Measurements from ENCODE around the gene JUNB. TPM values are rescaled to one million over a fixed set of nuclear protein-coding genes. Genes with fewer than 3 reads are reported as not detected.

Gene JUNB
- total and polyA plus RNA-seq, 5 donors from 2014 or later, result 582 to 2,802 (median 812) TPM

GRCh38 chr19:12838182-12838885 is 47.0 kb downstream of the JUNB start, which contains the start of gene MAST1:
MAST1 (plus strand) TSS chr19:12838515; CDS start chr19:12838573, 58 bp downstream.
- Histone ChIP-seq H3K9me3 (ENCODE audit: control insufficient read depth in 2 of 2, low read length in 2 of 2) (no peaks in the 10 kb centered on the region), H3K27ac (ENCODE audit: insufficient read depth, low read length, poor library complexity, severe bottlenecking) (no peak within 1 kb of the TSS), H3K4me1 (ENCODE audit: control insufficient read depth, insufficient read depth, low read length, poor library complexity, severe bottlenecking) (peaks cover 41% of the 10 kb centered on the region), H3K27me3 (ENCODE audit: control insufficient read depth, insufficient read depth, low read length) (peaks cover 39% of the 10 kb centered on the region), H3K36me3 (ENCODE audit: control insufficient read depth, insufficient read depth, low read length) (no peaks in the 10 kb centered on the region), H3K4me3 (ENCODE audit: low read depth, low read length) (no peak within 1 kb of the TSS)
- ATAC-seq (ENCODE audit: low read depth in 2 of 2) (peak; percentile 59 to 69), DNase-seq (peak; percentile 33 to 59 (median 46))
- H3K27ac Mint-ChIP-seq, result peak within 1 kb of the TSS in 1 of 3 donors; percentile 69
- no peaks in the 10 kb centered on the region for H3K36me3 Mint-ChIP-seq
- H3K4me3 Mint-ChIP-seq, result peak within 1 kb of the TSS; percentile 67 to 78 (median 70)
- peaks cover 0 to 54% (median 25%) of the 10 kb centered on the region in 4 donors for H3K4me1 Mint-ChIP-seq
- H3K27me3 Mint-ChIP-seq, result peaks cover 81% of the 10 kb centered on the region
- peaks cover 0 to 9% (median 0%) of the 10 kb centered on the region in 7 donors for H3K9me3 Mint-ChIP-seq

- no peaks in the 10 kb centered on the region for H3K36me3 ChIP-seq (ENCODE audit: control insufficient read depth, insufficient read depth, low read length)
- no peaks in the 10 kb centered on the region for H3K9me3 ChIP-seq (ENCODE audit: control insufficient read depth in 2 of 2, low read length in 2 of 2)
- Mint-ChIP-seq H3K27me3 (peaks cover 86% of the 10 kb centered on the region), H3K36me3 (no peaks in the 10 kb centered on the region), H3K4me1 (peaks cover 0 to 53% (median 24%) of the 10 kb centered on the region in 4 donors), H3K4me3 (peak overlapping the region; percentile 44 to 73 (median 67)), H3K9me3 (peaks cover 0 to 9% (median 0%) of the 10 kb centered on the region in 7 donors), H3K27ac (no peak overlapping the region)
- H3K4me3 ChIP-seq (ENCODE audit: low read depth, low read length), result no peak overlapping the region
- ATAC-seq (ENCODE audit: low read depth in 2 of 2), result peak; percentile 44 to 47
- peaks cover 35% of the 10 kb centered on the region for H3K4me1 ChIP-seq (ENCODE audit: control insufficient read depth, insufficient read depth, low read length, poor library complexity, severe bottlenecking)
- DNase-seq, result peak in 2 of 3 donors; percentile 38 to 63
- H3K27ac ChIP-seq (ENCODE audit: insufficient read depth, low read length, poor library complexity, severe bottlenecking), result no peak overlapping the region
- H3K27me3 ChIP-seq (ENCODE audit: control insufficient read depth, insufficient read depth, low read length), result peaks cover 38% of the 10 kb centered on the region
These were observed 47.8 kb downstream of the JUNB start for GRCh38 chr19:12838886-12839756.

- Mint-ChIP-seq H3K4me1 (peaks cover 0 to 45% (median 22%) of the 10 kb centered on the region in 4 donors), H3K9me3 (peaks cover 0 to 9% (median 0%) of the 10 kb centered on the region in 7 donors), H3K36me3 (no peaks in the 10 kb centered on the region), H3K4me3 (peak overlapping the region in 2 of 4 donors; percentile 29 to 35), H3K27me3 (peaks cover 84% of the 10 kb centered on the region), H3K27ac (no peak overlapping the region)
- Histone ChIP-seq H3K27ac (ENCODE audit: insufficient read depth, low read length, poor library complexity, severe bottlenecking) (no peak overlapping the region), H3K36me3 (ENCODE audit: control insufficient read depth, insufficient read depth, low read length) (no peaks in the 10 kb centered on the region), H3K4me1 (ENCODE audit: control insufficient read depth, insufficient read depth, low read length, poor library complexity, severe bottlenecking) (peaks cover 30% of the 10 kb centered on the region), H3K4me3 (ENCODE audit: low read depth, low read length) (no peak overlapping the region), H3K9me3 (ENCODE audit: control insufficient read depth in 2 of 2, low read length in 2 of 2) (no peaks in the 10 kb centered on the region), H3K27me3 (ENCODE audit: control insufficient read depth, insufficient read depth, low read length) (peaks cover 30% of the 10 kb centered on the region)
- ATAC-seq (ENCODE audit: low read depth in 2 of 2) (no peak), DNase-seq (peak in 2 of 3 donors; percentile 18 to 48)
These were observed 49.1 kb downstream of the JUNB start for GRCh38 chr19:12840091-12841079.

GRCh38 chr19:12841094-12841493 is 49.8 kb downstream of the JUNB start:
- no peak overlapping the region for H3K4me3 ChIP-seq (ENCODE audit: low read depth, low read length)
- H3K27me3 ChIP-seq (ENCODE audit: control insufficient read depth, insufficient read depth, low read length), result peaks cover 30% of the 10 kb centered on the region
- H3K36me3 Mint-ChIP-seq, result no peaks in the 10 kb centered on the region
- no peak overlapping the region for H3K27ac Mint-ChIP-seq
- peak overlapping the region in 2 of 4 donors; percentile 32 to 56 for H3K4me3 Mint-ChIP-seq
- no peaks in the 10 kb centered on the region for H3K9me3 ChIP-seq (ENCODE audit: control insufficient read depth in 2 of 2, low read length in 2 of 2)
- H3K27ac ChIP-seq (ENCODE audit: insufficient read depth, low read length, poor library complexity, severe bottlenecking), result no peak overlapping the region
- peaks cover 0 to 42% (median 22%) of the 10 kb centered on the region in 4 donors for H3K4me1 Mint-ChIP-seq
- H3K4me1 ChIP-seq (ENCODE audit: control insufficient read depth, insufficient read depth, low read length, poor library complexity, severe bottlenecking), result peaks cover 30% of the 10 kb centered on the region
- DNase-seq (no peak), ATAC-seq (ENCODE audit: low read depth in 2 of 2) (no peak)
- H3K27me3 Mint-ChIP-seq, result peaks cover 79% of the 10 kb centered on the region
- peaks cover 0 to 9% (median 0%) of the 10 kb centered on the region in 7 donors for H3K9me3 Mint-ChIP-seq
- no peaks in the 10 kb centered on the region for H3K36me3 ChIP-seq (ENCODE audit: control insufficient read depth, insufficient read depth, low read length)

GRCh38 chr19:12842511-12842910 is 51.2 kb downstream of the JUNB start:
- peaks cover 69% of the 10 kb centered on the region for H3K27me3 Mint-ChIP-seq
- no peak for DNase-seq
- ATAC-seq (ENCODE audit: low read depth in 2 of 2), result no peak
- Histone ChIP-seq H3K27ac (ENCODE audit: insufficient read depth, low read length, poor library complexity, severe bottlenecking) (no peak overlapping the region), H3K27me3 (ENCODE audit: control insufficient read depth, insufficient read depth, low read length) (peaks cover 26% of the 10 kb centered on the region), H3K4me1 (ENCODE audit: control insufficient read depth, insufficient read depth, low read length, poor library complexity, severe bottlenecking) (peaks cover 34% of the 10 kb centered on the region), H3K9me3 (ENCODE audit: control insufficient read depth in 2 of 2, low read length in 2 of 2) (no peaks in the 10 kb centered on the region), H3K36me3 (ENCODE audit: control insufficient read depth, insufficient read depth, low read length) (no peaks in the 10 kb centered on the region), H3K4me3 (ENCODE audit: low read depth, low read length) (no peak overlapping the region)
- no peak overlapping the region for H3K4me3 Mint-ChIP-seq
- H3K4me1 Mint-ChIP-seq, result peaks cover 0 to 40% (median 20%) of the 10 kb centered on the region in 4 donors
- H3K9me3 Mint-ChIP-seq, result peaks cover 0 to 6% (median 0%) of the 10 kb centered on the region in 7 donors
- no peak overlapping the region for H3K27ac Mint-ChIP-seq
- H3K36me3 Mint-ChIP-seq, result no peaks in the 10 kb centered on the region

Other genes with a start within 250 kb of the JUNB start
- gene ZNF564, start 240.0 kb upstream of the JUNB start, total RNA-seq, result 16.1 TPM
- 10 to 100 TPM; 16.3 to 20.2 (median 17.6) TPM for gene ZNF564, start 240.0 kb upstream of the JUNB start, polyA plus RNA-seq
- gene ZNF490, start 180.7 kb upstream of the JUNB start, total RNA-seq, result 11.3 TPM
- gene ZNF490, start 180.7 kb upstream of the JUNB start, polyA plus RNA-seq, result 1 to 10 TPM; 4.7 to 8.4 (median 5.7) TPM
- 65.1 TPM for gene ZNF791, start 180.6 kb upstream of the JUNB start, total RNA-seq
- 10 to 100 TPM in 3 of 4 donors, 1 to 10 TPM in 1; 9.6 to 14.0 (median 12.2) TPM for gene ZNF791, start 180.6 kb upstream of the JUNB start, polyA plus RNA-seq
- gene MAN2B1, start 124.7 kb upstream of the JUNB start, total RNA-seq, result 147 TPM
- gene MAN2B1, start 124.7 kb upstream of the JUNB start, polyA plus RNA-seq, result 10 to 100 TPM; 46.3 to 58.6 (median 49.3) TPM
- gene WDR83, start 124.7 kb upstream of the JUNB start, total RNA-seq, result 13.0 TPM
- gene WDR83, start 124.7 kb upstream of the JUNB start, polyA plus RNA-seq, result 10 to 100 TPM; 10.6 to 18.5 (median 12.9) TPM
- gene DHPS, start 109.6 kb upstream of the JUNB start, total RNA-seq, result 122 TPM
- 100 to 1,000 TPM in 1 of 4 donors, 10 to 100 TPM in 3; 78.5 to 105 (median 96.8) TPM for gene DHPS, start 109.6 kb upstream of the JUNB start, polyA plus RNA-seq
- gene GNG14, start 103.5 kb upstream of the JUNB start, total RNA-seq, result not detected
- gene GNG14, start 103.5 kb upstream of the JUNB start, polyA plus RNA-seq, result not detected
- 1.7 TPM for gene FBXW9, start 94.9 kb upstream of the JUNB start, total RNA-seq
- gene FBXW9, start 94.9 kb upstream of the JUNB start, polyA plus RNA-seq, result 1 to 10 TPM; 5.0 to 8.1 (median 6.6) TPM
- gene TNPO2, start 67.6 kb upstream of the JUNB start, total RNA-seq, result 42.9 TPM
- 1 to 10 TPM; 1.7 to 3.1 (median 2.0) TPM for gene TNPO2, start 67.6 kb upstream of the JUNB start, polyA plus RNA-seq
- gene TRIR, start 56.8 kb upstream of the JUNB start, total RNA-seq, result 197 TPM
- 100 to 1,000 TPM; 238 to 323 (median 261) TPM for gene TRIR, start 56.8 kb upstream of the JUNB start, polyA plus RNA-seq
- gene GET3, start 54.0 kb upstream of the JUNB start, total RNA-seq, result 37.9 TPM
- 10 to 100 TPM; 68.0 to 91.2 (median 81.9) TPM for gene GET3, start 54.0 kb upstream of the JUNB start, polyA plus RNA-seq
- not detected for gene BEST2, start 39.7 kb upstream of the JUNB start, total RNA-seq
- gene BEST2, start 39.7 kb upstream of the JUNB start, polyA plus RNA-seq, result not detected
- gene HOOK2, start 15.9 kb upstream of the JUNB start, total RNA-seq, result 16.9 TPM
- gene HOOK2, start 15.9 kb upstream of the JUNB start, polyA plus RNA-seq, result 1 to 10 TPM in 3 of 4 donors, under 1 TPM in 1; 0.24 to 1.9 (median 1.6) TPM
- 74.0 TPM for gene PRDX2, start 10.3 kb downstream of the JUNB start, total RNA-seq
- gene PRDX2, start 10.3 kb downstream of the JUNB start, polyA plus RNA-seq, result 100 to 1,000 TPM; 326 to 380 (median 341) TPM
- 2.8 TPM for gene THSD8, start 10.6 kb downstream of the JUNB start, total RNA-seq
- 10 to 100 TPM in 1 of 4 donors, 1 to 10 TPM in 1, under 1 TPM in 1, not detected in 1; 0.66 to 13.9 (median 4.8) TPM for gene THSD8, start 10.6 kb downstream of the JUNB start, polyA plus RNA-seq
- 4.7 TPM for gene RNASEH2A, start 15.1 kb downstream of the JUNB start, total RNA-seq
- 10 to 100 TPM; 18.7 to 27.5 (median 23.4) TPM for gene RNASEH2A, start 15.1 kb downstream of the JUNB start, polyA plus RNA-seq
- gene RTBDN, start 43.1 kb downstream of the JUNB start, total RNA-seq, result not detected
- not detected for gene RTBDN, start 43.1 kb downstream of the JUNB start, polyA plus RNA-seq
- 0.94 TPM for gene MAST1, start 47.0 kb downstream of the JUNB start, total RNA-seq
- 1 to 10 TPM in 1 of 4 donors, under 1 TPM in 2, not detected in 1; 0.05 to 1.8 (median 0.52) TPM for gene MAST1, start 47.0 kb downstream of the JUNB start, polyA plus RNA-seq
- gene DNASE2, start 90.0 kb downstream of the JUNB start, total RNA-seq, result 20.2 TPM
- gene DNASE2, start 90.0 kb downstream of the JUNB start, polyA plus RNA-seq, result 10 to 100 TPM; 54.4 to 72.1 (median 63.6) TPM
- gene KLF1, start 95.7 kb downstream of the JUNB start, total RNA-seq, result not detected
- gene KLF1, start 95.7 kb downstream of the JUNB start, polyA plus RNA-seq, result under 1 TPM in 1 of 4 donors, not detected in 3; 0.23 TPM
- gene GCDH, start 99.7 kb downstream of the JUNB start, total RNA-seq, result 40.0 TPM
- gene GCDH, start 99.7 kb downstream of the JUNB start, polyA plus RNA-seq, result 10 to 100 TPM; 15.1 to 17.6 (median 16.1) TPM
- gene SYCE2, start 127.8 kb downstream of the JUNB start, total RNA-seq, result 0.54 TPM
- gene SYCE2, start 127.8 kb downstream of the JUNB start, polyA plus RNA-seq, result under 1 TPM in 1 of 4 donors, not detected in 3; 0.14 TPM
- gene FARSA, start 142.2 kb downstream of the JUNB start, total RNA-seq, result 28.9 TPM
- gene FARSA, start 142.2 kb downstream of the JUNB start, polyA plus RNA-seq, result 10 to 100 TPM; 52.2 to 74.0 (median 62.6) TPM
- gene CALR, start 147.1 kb downstream of the JUNB start, total RNA-seq, result 484 TPM
- 100 to 1,000 TPM; 113 to 172 (median 149) TPM for gene CALR, start 147.1 kb downstream of the JUNB start, polyA plus RNA-seq
- gene RAD23A, start 154.4 kb downstream of the JUNB start, total RNA-seq, result 80.9 TPM
- gene RAD23A, start 154.4 kb downstream of the JUNB start, polyA plus RNA-seq, result 10 to 100 TPM; 73.8 to 85.0 (median 78.1) TPM
- gene GADD45GIP1, start 165.7 kb downstream of the JUNB start, total RNA-seq, result 7.4 TPM
- 10 to 100 TPM; 57.2 to 71.9 (median 66.6) TPM for gene GADD45GIP1, start 165.7 kb downstream of the JUNB start, polyA plus RNA-seq
- gene DAND5, start 178.1 kb downstream of the JUNB start, total RNA-seq, result not detected
- not detected for gene DAND5, start 178.1 kb downstream of the JUNB start, polyA plus RNA-seq
- 1.2 TPM for gene NFIX, start 204.0 kb downstream of the JUNB start, total RNA-seq
- under 1 TPM in 1 of 4 donors, not detected in 3; 0.15 TPM for gene NFIX, start 204.0 kb downstream of the JUNB start, polyA plus RNA-seq

Data from CD4-positive, CD25-positive, alpha-beta regulatory T cell (primary cell).